Measurements from ENCODE around the gene MIER2. TPM values are rescaled to one million over a fixed set of nuclear protein-coding genes. Genes with fewer than 3 reads are reported as not detected.

Gene MIER2
- total RNA-seq, 2 donors from 2014 or later = 18.8 to 25.3 TPM

DNA sequence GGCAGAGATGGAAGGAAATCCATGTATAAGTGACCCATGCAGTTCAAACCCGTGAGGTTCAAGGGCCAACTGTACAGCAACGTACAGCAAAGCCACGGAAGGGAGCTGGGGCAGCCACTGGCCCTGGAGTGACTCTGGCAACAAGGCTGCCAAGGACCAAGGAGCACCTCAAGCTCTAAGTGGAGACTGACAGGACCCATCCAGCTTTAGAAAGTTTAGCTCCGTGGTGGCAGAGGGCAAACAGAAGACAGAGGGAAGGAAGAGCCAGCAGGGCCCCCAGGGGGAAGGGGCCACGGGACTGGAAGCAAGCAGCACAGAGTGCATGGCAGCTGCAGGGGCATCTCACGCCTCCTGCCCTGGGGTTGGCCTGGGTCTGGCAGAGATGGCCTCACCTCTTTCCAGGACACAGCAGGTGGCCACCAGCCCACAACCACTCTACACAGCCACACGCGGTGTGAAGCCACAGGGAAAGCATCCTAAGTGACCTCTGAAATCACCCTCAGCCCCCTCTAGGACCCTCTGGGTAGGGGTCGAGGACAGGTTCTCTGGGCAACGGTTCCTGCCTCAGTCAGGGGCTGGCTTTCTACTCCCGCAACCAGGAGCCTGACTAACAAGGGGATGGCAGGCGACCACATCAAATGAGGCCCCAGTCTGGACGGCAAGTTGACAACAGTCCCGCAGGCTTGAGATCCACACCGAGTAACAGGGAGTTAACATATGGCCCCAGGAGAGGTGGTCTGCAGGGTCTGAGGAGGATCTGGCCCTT is 3.8 kb downstream of the MIER2 start:
- intact Hi-C loops (cut with DNase I) = no loop called here
- peak; percentile 58 for DNase-seq (ENCODE audit: low spot score)

DNA sequence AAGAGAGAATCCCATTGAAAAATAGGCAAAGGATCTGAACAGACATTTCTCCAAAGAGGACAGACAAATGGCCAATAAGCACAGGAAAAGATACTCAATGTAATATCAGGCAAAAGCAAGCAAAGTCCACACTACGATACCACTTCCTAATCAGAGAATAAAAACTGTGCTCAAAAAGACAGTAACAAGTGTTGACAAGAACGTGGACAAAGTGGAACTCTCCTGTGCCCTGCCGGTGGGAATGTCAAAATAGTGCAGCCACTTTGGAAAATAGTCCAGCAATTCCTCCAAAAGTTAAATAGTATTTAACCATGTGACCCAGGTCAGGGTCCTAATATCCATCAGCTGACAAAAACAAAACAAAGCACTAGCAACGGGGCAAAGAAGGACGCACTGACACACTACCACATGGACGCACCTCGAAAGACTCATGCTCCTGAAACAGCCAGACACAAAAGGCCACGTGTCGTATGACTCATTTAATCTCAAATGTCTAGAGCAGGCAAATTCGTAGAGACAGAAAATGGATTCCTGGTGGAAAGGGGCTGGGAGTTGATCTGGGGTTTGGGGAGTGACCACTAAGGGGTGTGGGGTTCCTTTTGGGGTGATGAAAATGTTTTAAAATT is 5.2 kb downstream of the MIER2 start:
- peak; percentile 12 for DNase-seq (ENCODE audit: low spot score)
- intact Hi-C loops (cut with DNase I) = no loop called here

DNA sequence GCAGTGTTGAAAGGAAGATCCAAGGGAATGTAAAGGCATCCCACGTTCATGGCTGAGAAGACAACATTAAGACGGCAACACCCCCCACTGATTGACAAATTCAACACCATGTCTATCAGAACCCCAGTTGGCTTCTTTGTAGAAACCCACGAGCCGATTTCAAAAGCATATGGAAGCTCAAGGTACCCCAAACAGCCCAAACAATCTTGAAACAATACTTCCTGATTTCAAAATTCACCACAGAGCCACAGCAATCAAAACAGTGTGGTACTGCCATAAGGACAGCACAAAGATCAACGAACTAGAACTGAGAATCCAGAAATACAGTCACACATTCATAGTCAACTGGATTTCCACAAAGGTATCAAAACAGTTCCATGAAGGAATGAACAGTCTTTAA is 6.2 kb downstream of the MIER2 start:
- intact Hi-C loops (cut with DNase I) = no loop called here
- no peak for DNase-seq (ENCODE audit: low spot score)

DNA sequence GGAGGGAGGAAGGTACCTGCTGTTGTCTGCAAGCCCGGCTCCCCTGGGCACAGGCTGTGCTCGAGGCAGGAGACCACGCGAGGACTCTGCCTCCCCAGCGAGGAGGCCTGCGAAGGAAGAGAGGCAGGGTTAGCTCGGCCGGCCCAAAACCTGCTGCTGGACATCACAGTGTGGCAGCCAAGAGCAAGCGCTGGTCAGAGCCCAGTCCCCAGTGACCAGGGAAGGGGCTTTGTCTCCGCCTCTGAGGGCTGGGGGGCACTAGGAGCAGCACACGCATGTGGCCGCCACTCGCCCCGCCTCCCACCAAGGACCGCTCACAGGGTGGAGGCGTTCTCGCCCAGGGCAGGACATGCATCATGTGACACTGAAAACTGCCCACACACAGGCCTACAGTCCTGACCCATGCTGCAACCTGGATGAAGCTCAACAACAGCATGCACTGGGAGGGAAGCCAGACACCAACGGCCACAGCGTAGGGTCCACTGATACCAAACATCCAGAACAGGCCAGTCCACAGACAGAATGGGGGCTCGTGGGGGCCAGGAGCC is 8.5 kb downstream of the MIER2 start:
- peak; percentile 67 for DNase-seq (ENCODE audit: low spot score)
- intact Hi-C loops (cut with DNase I) = no loop called here

DNA sequence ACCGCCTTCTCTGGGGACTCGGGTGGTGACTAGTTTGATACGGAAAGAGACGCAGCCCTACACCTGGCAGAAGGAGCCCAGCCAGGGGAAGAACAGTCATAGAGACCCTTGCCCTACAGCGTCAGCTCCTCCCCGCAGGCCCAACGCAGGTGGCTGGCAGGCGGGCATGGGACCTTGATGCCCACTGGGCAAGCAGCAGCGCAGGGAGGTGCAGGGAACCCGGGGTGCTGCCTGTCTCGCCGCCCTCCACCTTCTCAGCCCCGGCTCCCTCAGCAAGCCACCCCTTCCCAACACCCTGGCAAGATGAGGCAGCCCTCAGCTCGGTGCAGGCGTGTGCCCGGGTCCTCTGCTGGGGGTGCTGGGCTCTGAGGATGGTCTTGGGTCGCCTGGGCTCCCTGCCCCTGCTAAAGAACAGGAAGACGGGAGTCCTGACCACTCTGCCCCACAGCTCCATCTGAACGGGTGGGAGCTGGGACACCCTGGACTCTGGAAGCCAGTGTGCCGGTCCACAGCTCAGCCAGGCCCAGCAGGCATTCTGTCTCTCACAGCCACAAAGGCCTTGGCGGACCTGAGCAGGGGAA is 9.0 kb downstream of the MIER2 start:
- intact Hi-C loops (cut with DNase I) = no loop called here
- DNase-seq (ENCODE audit: low spot score) = peak; percentile 67

DNA sequence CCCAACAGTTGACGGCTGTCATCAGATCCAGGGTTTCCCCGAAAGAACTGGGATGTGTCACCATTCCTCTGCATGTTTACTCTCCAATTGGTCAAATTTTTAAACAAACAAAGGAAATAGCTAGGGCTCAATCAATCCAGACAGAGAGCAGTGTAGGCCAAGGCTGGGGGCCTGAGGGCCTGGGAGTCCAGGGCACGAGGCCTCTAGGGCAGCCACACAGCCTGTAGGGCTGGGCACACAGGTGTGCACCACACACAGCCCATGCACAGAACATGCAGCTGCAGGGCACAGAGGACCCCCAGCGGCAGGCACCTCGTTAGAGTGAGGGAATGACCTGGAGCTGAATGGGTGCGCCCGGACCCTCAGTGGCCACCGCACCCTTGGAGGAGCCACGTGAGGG is 9.5 kb downstream of the MIER2 start:
- intact Hi-C loops (cut with DNase I) = no loop called here
- DNase-seq (ENCODE audit: low spot score) = no peak

DNA sequence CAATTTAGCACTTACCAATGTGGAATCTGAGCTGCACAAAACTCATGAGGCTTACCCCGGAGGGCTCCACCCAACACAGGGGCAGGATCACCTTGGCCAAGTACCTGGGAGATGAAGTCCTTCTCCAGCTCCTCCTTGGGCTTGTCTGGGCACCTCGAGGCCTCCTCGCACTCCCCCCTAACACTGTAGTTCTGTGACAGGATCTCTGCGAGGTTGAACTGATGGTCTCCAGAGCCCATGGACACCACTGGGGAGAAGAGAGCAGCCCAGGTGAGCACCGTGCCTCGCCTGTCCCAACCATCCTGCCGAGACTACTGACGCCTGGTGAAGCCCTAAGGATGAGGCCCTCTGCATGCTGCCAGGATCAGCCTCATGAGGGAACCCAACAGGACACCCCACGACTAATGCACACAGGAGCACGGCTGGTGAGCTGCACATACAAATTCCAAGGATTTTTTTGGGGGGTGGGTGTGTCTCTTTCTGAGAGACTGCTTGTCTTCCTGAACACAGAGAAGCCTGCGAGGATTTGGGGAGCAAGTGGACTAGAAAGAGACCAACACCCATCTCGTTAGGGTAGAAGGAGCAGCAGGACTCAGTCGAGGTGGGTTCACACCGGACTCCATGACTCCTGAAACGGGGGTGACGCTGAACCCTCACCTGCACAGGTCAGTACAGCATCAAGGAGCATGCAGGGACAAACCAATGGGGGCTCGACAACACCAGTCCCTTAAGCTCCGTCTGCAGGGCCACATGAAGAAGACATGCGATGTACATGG is 10.1 kb downstream of the MIER2 start:
- intact Hi-C loops (cut with DNase I) = no loop called here
- DNase-seq (ENCODE audit: low spot score) = peak; percentile 31

DNA sequence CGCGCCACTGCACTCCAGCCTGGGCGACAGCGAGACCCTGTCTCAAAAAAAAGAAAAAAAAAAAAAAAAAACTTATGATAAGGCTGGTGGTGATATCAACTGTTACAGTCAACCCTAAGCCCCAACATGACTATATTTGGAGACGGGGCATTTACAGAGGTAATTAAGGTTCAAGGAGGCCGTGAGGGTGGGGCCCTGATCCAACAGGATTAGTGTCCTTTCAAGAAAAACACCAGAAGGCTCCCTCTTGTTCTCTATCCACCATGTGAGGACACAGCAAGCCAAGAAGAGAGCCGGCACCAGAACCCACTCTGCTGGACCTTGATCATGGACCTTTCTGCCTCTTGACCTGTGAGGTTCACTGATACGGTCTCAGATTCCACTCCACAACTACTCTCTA is 14.1 kb downstream of the MIER2 start:
- intact Hi-C loops (cut with DNase I) = no loop called here
- DNase-seq (ENCODE audit: low spot score) = peak; percentile 44

DNA sequence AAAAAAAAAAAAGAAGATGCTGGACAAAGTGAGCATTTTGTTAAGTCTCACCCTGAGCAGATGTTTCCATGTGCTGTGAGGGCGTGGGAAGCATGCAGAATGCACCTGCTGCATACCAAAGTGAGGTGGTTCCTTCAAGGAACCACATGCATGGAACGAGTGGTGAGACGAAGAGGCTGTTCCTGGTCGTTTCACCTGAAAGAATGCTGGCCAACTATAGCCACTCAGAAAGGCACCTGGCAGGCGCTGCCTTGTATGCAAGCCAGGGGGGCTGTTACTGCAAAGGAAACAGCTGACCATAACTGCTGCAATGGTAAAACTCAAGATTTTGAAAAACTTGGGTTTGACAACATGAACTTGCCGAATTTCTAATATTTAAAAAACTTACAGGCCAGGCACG is 14.7 kb downstream of the MIER2 start:
- peak; percentile 34 for DNase-seq (ENCODE audit: low spot score)
- intact Hi-C loops (cut with DNase I) = no loop called here

DNA sequence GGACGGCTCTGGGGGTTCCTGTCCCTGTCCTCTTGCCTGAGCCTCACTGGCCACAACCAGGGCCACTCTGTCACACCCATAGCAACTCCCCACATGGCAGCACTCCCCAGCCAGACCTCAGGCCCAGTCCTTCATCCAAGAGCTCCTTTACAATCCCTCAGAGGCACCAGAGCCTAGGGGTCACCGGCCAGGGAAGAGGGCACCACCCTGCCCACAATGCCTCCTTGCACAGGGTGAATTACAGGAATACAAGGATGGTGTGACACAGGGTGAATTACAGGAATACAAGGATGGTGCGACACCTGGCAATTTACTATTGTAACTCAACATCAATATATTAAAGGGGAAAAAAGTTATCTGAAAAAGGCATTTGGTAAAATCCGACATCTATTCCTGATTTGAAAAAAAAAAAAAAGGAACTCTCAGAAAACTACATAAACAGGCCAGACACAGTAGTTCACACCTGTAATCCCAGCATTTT is 16.5 kb downstream of the MIER2 start:
- intact Hi-C loops (cut with DNase I) = no loop called here

DNA sequence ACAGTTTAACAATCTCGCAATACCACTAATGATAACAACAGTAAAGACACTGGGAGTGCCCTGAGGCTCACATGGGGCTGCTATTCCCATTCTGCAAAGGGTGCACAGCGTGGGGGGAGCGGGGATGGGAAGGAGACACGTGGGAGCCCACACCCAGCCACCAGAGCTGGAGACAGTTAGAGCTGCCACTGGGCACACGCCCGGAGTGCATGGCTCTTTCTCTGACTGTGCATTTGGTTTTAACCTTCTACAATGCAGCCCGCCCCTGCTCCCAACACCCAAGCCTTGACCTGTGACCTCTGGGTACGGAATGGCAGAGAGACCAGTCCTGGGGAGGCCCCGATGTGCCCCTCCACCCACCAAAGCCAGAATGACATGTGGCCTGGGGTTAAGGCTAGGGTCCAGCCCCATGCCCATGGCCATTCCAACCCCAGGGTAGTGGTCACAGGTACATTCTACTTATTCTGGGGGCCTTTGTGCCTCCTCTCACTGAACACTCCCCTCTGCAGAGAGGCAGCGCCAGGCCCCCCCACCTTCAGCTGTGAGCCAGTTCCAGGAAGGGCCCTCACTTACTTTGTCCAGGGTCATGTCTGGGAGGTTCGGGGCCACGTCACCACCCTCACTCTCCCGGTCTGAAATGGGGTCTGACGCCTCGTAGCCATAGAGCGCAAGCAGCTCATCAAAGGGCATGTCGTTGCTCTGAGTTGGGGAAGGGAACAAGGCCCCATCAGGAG is 17.1 kb downstream of the MIER2 start:
- intact Hi-C loops (cut with DNase I) = no loop called here
- peak; percentile 64 for DNase-seq (ENCODE audit: low spot score)

More for the DNA sequence above, 16.5 kb downstream of the MIER2 start:
- DNase-seq (ENCODE audit: low spot score) = peak; percentile 57

DNA sequence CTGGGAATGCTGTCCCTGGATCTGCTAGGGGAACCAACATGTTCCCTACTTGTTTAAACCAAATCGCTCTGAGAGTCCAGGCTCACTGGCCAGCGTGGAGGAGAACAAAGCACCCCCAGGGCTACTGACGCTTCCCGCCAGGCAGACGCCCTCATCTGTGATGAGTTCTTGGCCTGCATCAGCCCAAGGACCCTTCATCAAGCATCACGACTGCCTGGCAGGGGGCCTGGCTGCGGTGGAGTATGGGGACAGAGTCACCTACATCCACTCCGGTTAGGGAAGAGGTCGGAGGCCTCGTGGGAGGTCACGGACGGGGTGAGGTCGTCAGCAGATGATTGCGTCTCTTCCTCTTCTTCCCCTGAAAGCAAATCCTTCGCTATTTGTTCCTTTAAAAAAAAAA is 17.7 kb downstream of the MIER2 start:
- peak; percentile 66 for DNase-seq (ENCODE audit: low spot score)
- intact Hi-C loops (cut with DNase I) = no loop called here

DNA sequence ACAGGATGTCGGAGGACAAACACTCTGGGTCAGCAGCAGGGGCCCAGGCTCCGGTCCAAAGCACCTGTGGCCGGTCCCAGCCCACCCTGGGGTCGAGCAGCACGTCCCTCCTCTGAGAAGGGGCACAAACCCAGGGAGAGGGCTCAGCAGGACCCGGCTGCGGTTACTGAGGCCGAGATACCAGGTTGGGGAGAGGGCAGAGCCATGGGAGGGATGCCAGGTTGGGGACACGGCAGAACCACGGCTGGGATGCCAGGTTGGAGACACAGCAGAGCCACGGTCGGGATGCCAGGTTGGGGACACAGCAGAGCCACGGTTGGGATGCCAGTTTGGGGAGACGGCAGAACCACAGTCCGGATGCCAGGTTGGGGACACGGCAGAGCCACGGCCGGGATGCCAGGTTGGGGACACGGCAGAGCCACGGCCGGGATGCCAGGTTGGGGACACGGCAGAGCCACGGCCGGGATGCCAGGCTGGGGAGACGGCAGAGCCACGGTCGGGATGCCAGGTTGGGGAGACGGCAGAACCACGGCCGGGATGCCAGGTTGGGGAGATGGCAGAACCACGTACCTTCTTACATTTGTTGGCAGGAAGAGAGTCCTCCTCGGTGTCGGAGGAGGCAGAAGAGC is 18.5 kb downstream of the MIER2 start:
- intact Hi-C loops (cut with DNase I) = no loop called here
- peak; percentile 78 for DNase-seq (ENCODE audit: low spot score)

DNA sequence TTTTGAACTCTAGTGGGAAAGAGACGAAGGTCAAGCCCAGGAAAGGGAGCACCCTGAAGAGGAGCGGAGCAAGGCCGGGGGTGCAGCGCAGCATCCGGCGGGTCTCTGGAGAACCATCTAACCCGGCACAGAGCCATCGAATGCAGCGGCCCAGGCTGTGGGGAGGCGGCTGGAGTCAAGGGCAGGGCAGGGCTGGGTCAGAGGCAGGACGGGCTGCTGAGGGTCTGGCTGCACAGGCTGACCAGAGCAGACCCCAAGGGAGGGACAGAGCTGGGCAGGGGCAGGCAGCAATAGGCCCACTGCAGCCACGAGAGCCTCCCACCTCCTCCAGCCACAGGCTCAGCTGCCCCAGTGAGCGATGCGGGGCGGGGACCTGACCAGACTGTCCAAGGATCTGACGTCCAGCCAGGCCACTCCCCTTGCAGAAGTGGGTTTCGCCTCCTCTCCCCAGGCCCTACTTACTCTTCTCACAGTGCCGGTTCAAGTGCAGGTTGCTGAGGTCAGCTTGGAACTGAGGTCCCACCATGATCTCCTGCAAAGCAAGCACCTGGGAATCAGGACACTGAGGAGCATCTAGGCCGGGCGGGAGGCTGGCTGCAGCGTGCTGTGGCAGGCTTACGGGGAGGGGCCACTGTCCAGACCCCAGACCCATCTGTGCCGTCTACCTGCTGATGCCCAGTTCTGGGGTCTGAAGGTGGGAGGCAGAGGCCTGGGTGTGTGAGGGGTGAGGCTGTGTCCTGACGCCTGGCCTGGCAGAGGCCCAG is 19.2 kb downstream of the MIER2 start:
- DNase-seq (ENCODE audit: low spot score) = peak; percentile 79
- intact Hi-C loops (cut with DNase I) = no loop called here

DNA sequence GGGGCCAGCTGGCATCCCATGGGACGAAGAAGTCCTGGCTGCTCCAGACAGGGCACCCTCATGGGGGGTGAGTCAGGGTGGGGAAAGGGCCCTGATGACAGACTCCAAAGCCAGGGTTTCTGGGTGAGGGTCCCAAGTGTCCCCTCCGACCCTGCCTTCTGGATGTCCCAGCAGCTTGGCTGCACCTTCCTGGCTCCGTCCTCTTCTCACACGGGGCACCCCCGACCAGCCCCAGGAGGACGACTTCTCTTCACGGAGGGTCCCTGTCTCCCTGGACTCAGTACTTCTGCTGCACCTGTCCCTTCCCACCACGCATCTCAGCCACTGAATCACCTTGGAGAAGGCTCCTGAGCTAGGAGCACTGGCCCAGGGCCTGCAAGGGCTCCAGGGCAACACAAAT is 19.9 kb downstream of the MIER2 start:
- DNase-seq (ENCODE audit: low spot score) = peak; percentile 72
- intact Hi-C loops (cut with DNase I) = no loop called here

DNA sequence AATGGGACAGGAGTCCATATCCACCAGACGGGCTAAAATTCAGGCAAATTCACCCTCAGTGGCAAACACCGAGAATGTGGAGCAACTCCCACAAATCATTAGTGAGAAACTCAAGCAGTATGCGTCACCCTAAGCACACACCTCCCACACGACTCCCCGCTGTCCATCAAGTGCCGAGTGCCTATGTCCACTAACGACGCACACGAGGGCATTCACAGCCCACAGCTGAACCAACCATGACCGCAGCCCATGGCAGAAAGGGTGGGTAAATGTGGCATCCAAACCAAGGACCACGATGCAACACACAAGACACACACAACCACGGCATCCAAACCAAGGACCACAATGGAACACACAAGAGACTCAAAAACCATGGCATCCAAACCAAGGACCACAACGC is 22.0 kb downstream of the MIER2 start:
- DNase-seq (ENCODE audit: low spot score) = peak; percentile 45
- intact Hi-C loops (cut with DNase I) = no loop called here

DNA sequence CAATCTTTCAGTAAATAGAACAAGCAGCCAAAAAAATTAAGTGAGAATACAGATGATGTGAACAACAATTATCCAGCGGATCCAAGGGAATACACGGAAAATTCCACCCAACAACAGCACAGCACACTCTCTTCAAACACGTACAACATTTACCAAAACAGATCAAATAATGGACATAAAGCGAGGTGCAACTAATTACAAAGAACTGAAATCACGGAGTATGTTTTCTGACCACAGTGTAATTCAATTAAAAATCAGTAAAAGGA is 26.2 kb downstream of the MIER2 start:
- intact Hi-C loops (cut with DNase I) = no loop called here
- no peak for DNase-seq (ENCODE audit: low spot score)

Measured in posterior vena cava (tissue), 2 donors.